Muscle of back (tissue), 11 donors: Measurements from ENCODE around the gene UFC1. TPM values are rescaled to one million over a fixed set of nuclear protein-coding genes. Genes with fewer than 3 reads are reported as not detected.

Experiments
- DNase-seq, 3 donors: peaks; one replicate each; pipeline versions ENCODE4 v3.0.0 to v3.0.0-alpha.2; 2013
- polyA plus RNA-seq, 10 donors: library from polyadenylated mRNA; unstranded; fragments of 120-200 nt; gene quantifications; one replicate each; pipeline ENCODE4 v1.2.1, GENCODE V29; 2013; ENCODE audit not compliant: insufficient read length in 10 of 10

The UFC1 gene
- polyA plus RNA-seq, 10 donors: 93.2 to 118 (median 101) TPM

DNA sequence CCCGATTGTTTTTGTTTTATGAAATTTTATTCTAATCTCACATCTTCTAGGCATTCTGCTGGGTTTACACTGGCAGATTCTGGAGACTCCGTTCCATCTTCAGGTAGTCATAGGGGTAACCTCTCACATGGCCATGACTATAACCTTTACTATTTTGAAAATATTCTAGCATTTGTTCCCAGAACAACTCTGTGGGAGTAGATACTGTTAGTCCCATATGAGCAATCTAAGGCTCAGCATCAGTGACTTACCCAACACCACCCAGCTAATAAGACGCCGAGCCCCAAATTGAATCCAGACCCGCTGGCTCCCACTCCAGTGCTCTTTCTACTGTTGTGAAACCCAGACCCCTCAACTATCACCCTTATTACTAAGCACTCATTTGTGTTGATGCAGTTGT is 35.3 kb downstream of the UFC1 start:
- DNase-seq: no peak

DNA sequence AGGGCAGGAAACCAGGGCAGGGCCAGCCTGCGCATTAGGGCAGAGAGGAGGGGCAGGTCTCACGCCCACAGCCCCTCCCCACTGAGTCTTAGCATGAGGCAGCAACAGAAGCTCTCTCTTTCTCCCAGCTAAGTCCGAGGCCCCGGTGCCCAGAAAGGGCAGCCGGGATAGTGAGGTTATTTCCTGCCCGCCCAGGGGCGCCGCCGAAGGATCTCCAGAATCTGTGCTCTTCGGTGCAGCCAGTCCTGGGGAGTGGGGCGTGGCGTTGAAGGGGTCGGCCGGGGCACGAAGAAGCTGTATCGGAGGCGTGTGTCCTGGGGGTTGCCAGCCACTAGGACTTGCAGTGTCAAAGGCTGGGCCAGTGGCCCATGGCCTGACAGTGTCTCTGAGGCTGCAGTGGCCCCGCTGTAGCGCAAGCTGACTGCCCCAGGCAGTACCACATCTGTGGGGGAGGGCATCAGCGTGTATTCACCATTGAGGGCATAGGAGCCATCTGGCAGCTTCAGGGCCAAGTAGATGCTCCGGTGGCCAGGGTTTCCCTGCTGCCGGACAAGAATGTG is 37.3 kb downstream of the UFC1 start:
- no peak for DNase-seq

DNA sequence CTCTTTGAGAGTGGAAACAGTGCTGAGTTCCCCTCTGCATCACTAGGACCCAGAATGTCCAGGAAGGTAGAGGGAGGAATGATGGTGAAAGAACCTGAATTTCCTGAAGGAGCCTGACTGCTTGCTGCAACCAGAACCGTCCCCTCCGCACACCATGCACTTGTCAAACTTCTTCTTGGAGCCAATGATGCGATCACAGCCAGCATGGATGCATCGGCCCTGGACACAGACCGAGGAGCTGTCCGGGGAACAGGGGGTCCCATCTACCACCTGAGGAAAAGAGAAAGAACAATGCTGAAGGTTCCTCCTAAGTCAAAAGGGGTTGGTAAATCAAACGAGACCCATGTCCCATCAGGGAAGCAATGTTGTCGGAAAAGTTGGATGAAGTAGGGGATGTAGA is 38.2 kb downstream of the UFC1 start:
- DNase-seq: no peak

DNA sequence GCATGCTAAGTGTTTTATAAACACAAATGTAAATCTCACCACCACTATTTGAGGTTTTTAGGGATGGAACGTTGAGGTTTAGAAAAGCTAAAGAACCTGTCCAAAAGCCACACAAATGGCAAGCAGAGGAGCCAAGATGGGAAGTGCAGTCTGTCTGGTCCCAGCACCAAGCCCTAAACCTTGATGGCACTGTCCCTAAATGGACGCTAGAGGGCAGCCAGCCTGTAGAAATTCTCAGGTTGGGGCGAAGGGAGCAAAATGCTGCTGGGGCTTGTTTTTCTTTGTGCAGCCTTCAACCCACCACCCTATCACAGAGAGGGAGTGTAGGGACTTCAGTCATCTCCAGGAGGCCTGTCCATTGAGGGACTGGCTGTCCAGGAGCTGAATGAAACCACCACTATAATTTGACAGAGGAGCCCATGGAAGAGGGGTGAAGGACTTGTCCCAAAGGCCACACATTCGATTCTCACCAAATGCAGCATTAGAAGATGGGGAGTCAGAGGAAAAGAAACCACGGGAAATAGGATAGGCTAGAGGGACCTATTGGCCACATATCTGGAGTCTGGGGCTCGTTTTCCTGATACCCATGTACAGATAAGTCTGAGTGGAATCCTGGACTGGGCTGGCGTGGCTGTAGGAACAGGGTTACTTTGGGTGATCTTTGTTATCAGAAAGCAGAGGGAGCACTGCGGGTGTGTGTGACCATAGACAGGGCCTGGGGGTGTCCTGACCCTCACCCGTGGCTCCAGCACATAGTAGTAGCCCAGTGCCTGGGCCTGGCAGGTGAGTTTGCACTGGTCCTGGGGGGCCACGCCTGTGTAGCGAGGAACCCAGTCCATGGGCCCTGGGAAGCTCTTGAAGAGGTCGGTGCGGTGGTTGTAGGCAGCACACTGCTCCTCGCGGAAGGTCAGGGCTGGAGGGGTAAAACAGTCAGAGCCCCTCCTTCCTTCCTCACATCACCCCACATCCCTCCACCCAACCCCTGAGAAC is 39.0 kb downstream of the UFC1 start:
- peak in 2 of 3 donors; percentile 61 to 82 for DNase-seq

DNA sequence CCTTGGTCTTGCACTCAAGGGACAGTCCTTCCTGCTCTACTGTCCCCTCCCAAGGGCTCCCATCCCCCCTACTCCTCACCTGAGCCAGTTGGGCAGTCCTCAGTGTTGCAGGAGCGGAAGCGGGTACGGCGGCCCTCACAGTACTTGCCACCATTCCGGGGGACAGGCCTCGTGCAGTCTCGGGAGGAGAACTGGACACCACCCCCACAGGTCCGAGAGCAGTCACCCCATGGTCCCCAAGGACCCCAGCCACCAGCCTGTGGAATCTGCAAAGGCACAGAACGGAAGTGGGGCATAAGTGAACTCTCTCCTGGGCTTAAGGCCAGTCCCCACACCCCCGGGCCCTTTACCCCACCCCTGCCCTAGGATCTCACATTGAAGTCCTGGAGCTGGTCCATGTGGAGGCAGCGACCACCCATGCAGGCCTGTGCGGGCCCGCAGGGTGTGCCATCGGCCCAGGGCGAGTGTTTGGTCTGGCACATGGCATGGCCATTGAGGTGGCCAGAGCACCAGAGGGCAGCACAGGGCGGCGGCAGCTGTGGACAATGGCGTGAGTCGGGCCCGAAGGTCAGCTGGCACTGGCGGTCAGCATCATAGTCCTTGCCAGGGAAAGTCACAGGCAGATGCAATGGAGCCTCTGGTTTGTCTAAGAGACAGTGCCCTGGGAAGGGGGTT is 39.9 kb downstream of the UFC1 start:
- DNase-seq: no peak

DNA sequence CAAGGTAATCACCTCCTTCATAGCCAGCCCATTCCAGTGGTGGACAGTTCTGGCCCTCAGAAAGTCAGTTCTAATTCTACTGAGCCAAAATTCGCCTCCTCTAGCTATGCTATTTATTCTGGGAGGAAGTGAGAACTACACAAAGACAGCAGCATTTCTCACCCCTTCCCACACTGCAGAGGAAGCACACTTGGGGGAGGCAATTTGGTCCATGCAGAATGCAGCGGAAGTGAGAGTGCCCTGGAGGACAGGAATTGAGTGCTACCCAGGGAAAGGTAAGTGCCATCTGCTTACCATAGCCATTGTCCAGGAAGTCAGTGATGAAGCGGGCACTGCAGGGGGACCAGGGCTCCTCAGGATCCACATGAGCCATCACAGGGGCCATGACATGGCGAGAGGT is 41.4 kb downstream of the UFC1 start:
- no peak for DNase-seq

DNA sequence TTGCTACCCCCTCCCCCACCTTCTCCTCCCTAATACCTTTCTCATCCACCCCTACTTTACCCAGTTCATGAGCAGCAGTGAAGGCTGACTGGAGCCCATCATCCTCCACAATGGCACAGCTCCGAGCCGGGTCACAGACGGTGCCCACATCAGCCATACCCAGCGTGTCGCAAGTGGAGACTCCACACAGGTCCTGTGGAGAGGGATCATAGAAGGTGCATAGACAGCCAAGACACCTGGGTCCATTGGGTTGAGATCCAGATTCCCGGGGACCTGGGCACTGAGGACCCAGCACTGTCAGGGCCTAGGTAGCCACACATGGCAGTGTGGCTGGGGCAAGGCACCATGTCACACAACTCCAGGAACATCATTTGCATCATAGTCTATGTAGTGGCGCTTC is 42.3 kb downstream of the UFC1 start:
- DNase-seq: no peak

DNA sequence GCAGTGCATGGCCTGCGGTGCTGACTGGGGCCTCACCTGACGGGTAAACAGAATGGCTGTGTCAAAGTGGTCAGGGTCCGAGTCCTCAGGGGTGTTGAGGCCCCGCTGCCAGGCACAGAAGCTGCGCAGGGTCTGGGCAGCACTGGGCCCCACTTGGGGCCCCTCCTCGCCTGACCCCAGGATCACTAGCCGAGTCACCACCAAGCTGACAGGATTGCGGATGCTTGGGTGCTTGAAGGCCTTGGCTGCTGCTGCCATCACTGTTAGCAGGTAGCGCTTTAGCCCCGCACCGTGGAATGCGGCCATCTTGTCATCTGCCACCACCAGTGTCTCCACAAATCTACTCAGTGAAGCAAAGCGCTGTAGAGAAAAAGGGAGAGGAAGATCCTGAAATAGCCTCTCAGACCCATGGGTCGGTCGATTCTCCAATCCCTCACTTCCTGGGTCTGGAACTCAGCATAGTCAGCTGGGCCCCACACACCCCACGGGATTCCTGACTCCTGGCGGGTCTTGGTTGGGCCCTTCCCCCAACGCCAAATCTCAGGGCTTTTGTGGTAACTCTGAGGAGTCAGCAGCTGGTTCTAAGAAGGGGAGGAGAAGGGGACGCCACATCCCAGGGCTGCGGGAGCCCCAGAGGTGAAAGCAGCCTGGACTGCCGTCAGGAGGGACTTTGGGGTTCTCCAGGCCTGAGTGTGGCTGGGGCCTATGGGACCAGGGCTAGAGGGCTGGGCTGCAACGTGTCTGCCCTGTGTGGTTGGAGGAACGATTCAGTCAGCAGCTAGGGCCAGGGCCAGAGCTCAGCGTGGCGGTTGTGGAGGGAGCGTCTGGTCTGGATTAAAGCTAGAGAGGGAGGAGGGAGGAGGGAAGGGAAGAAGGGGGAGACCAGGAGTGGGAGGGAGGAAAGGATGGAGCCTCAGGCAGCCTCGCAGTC is 43.0 kb downstream of the UFC1 start:
- peak; percentile 88 to 96 (median 89) for DNase-seq

DNA sequence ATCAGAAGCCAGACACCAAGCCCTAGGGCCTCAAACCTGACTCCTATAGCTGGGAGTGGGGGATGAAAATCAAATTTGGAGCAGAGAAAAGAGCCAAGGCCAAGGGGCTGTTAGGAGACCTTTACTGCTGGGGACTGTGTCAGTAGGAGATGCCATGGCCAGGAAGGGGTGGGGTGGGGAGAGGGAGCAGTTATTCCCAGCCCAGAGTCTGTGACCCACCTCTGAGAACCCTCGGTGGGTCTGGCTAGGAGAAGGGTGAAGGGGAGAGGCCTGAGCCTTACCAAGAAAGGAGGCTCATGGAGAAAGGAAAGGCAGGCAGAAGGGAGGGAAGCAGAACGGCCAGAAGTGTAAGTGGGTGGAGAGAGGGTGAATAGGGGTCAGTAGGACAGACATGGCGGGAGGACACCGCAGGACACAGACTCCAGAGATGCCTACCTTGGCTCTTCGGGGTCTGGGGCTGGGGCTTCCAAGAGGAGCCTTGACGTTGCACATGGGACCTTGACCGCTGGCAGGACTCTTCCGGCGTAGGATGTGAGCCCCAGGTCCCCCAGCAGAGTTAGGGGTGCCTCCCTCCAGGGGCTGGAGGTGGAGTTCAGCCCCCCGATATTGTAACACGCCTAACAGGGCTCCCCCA is 43.9 kb downstream of the UFC1 start:
- DNase-seq: no peak

DNA sequence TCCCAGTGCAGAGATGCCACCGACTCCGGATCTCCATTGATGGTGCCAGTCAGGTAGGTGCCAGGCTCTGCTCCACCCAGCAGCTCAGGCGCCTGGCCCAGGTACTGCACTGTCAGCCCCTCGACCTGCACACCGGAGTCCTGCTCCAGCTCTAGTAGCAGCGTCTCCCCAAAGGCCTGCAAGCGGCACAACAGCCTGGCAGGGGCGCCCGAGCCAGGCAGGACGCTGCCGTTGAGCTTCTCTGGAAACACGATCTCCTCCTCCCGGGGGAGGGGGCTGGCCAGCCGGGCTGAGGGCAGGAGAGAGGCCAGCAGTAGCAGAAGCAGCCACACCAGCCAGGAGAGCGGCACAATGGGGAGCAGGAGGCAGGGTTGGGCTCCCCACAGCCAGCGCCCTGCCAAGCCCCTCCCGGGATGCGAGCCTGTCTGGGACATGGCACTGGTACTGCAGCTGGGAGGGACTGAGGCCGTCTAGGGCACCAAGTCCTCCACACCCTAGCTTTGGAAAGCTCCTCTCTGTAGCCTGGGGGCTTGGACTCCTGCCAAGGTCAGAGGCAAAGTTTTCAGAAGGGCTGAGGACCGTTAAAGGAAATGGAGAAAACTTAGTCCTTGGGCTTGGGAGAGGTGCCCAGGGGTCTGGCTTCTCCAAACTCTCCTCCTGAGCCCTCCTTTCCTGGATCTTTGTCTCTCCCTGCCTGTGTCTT is 44.6 kb downstream of the UFC1 start:
- DNase-seq: peak in 2 of 3 donors; percentile 58 to 82

DNA sequence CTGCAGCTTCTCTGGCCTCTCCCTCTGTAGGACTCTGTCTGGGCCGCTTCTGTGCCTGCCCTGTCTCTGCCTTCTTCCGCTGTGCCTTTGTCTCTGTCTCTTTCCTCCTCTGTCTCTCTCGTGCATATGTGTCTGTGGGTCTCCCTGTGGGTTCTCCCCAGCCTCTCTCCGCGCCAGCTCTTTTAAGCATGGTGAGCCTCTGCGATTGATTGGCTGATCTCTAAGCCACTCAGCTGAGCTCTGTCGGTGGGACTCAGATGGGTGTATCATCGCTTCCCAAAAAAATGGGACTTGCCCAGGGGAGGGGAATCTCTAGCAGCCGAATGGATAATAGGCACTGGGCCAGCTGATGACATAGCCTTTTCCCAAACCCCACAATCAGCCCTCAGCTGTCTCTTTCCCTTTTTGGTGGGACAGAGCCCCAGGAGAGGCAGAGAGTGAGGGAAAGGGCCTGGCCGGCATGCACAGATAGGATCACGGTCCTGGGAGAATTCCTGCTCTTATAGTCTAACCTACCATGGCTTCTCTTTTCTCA is 45.2 kb downstream of the UFC1 start, which contains the start of gene ADAMTS4:
Gene ADAMTS4, minus strand, starts transcription at position 158 of the 535 bp plus-strand sequence. CDS start 427 bp downstream, outside the sequence.
- DNase-seq: peak; percentile 87 to 95 (median 94)

DNA sequence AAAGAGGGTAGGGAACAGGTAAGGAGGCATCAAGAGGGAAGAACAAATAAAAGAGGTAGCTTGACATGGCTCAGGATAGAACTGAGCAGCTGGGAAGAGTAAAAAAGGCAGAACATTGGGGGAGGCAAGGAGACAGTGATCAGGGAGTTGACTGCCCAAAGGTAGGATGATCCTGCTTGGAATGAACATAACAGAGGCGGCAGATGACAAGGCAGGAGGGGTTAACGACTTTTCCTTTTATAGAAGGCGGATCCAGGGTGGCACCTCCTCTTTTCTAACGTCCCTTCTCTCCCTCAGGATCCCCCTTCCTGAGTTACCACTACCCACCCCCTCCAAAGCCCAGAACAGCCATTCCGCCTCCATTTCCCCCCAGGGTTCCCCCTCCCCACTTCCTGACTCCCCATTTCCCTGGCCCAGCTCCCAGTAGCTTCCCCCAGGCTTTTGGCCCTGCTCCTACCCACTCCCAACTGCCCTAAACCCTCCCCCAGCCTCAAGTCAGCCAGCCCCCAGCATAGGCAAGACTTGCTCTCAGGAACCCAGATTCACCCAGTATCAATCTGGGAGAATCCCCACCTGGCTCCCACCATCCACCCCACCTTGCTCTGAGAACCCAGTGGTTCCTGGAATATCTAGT is 45.8 kb downstream of the UFC1 start:
- no peak for DNase-seq

DNA sequence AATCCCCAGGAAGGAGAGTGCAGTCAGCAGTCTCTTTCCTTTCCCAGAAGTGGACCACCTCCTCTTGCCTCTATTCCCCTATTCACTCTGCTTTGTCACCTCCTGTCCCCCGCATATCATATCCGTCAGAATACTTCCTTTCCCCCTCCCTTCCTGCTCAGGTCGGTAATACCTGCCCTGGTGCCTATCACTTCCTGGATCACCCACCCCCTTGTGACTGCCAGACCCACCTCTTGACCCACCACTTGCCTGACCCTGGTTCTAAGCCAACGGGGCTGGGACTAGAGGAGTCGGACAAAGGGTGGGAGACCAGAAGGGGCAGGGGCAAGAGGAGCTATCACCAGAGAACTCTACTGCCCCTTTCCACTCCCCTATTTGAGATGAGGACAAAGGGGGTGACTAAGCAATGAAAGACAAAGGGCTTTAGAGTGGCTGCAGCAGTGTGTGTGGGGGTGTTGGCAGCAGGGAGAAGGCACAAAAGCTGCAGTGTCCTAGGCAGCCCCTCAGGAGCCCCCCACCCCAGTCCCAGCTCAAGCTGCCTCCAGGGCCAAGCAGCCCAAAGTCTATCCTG is 46.7 kb downstream of the UFC1 start:
- peak in 1 of 3 donors; percentile 41 for DNase-seq

DNA sequence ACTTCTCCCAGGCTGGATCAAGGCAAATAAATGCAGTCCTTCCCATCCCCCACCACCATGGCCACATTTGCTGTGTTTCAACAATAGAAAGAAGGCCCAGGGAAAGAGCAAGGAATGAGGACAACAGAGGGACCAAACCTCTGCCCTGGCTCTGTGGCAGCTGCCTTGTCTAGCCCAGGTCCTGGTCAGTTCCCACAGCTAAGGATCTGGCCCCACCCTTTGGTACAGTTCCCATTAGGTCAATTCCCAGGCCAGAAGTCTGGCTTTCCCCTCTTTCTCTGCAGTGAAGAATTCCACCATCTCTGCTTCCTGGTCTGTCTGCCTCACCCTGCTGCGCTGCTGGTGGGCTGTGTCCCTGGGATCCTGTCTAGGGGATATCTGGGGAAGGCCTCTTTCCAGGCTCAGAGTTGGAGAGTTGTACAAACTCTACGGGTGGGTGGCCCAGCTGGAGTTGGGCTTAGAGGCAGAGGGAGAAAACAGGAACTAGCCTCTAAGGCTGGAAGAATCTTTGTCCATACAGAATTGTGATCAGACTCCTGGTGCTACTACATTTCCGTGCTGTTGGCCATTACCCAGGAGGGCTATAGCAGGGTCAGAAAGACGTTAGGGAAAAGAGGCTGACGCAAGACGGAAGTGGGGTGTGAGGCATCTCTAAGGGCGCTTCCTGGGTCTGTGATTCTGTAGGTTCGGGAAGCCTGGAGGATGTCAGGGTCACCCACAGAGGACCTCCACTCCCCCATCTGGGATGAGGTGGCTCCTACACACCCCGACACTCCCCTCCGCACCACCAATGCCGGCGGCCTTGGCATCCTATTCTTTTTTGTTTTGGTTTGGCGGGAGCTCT is 47.4 kb downstream of the UFC1 start:
- peak in 2 of 3 donors; percentile 73 to 88 for DNase-seq

DNA sequence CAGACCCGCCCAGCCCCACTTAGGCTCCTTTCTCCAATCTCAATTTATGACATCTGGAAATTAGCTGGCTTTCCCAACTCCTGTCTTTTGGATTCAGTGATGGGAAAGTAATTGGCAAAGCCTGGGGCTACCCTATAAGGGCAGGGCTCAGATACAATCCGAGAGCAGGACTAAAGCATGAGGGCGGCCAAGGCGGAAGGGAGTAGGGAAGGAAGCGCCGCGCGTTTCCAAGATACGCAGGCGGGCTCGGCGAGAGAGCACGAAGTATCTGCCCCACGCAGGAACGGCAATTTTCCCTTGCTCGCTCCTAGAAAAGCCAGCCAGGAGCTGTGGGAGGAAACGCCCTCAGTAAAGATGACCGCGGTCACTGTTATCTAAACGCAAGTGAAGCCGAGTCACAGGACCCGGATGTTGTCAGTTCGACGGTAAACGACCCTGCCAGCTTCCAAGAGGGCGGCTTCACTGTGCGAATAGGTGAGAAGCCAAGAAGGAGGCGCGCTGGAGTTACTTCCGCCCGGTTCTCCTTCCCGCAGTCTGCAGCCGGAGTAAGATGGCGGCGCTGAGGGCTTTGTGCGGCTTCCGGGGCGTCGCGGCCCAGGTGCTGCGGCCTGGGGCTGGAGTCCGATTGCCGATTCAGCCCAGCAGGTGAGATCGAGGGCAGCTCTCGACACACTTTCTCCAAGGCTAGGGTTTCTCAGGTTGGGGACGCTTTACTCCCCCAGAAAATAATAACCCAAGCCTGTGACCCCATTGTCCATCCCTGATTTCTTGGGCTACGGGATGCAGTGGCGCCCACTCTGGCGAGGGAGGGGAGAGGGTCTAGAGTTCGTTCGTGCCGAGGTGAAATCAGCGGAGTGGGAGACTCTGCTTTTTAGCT is 48.3 kb downstream of the UFC1 start, which contains the start of gene NDUFS2:
Gene NDUFS2, plus strand, starts transcription at position 532 of the 877 bp plus-strand sequence. Its CDS starts 19 bp downstream, at position 551.
- DNase-seq: peak; percentile 99

DNA sequence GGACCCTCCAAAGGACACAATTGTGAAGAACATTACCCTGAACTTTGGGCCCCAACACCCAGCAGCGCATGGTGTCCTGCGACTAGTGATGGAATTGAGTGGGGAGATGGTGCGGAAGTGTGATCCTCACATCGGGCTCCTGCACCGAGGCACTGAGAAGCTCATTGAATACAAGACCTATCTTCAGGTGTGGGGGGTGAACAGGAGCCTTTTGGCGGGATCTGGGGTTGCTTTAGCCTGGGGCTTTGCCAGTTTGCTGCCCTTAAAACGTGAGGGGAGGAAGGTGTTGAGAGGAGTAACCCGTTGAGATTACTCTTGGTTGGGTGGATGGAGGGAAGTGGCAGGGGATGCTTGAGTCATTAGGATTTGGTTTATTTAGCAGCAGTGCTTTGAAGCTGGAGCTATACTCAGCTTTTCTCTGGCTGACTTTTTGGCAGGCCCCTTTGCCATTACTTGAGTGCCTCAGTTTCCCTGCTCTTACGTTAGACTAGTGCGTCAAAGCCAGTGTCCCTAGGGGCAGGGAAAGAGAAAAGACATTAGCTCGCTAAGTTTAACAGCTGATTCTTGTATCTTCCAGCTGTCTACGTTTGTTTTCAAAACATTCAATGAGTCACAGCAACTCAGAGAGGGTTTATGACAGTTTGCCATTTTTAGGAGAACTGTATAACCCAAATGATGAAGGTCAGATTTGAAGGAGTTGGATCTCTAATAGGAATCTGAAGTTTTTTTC is 52.8 kb downstream of the UFC1 start:
- DNase-seq: no peak
